ENCODE measurements around the gene PEG3.

PEG3 gene

GRCh38 chr19:56808717-56809392 is 31.7 kb downstream of the PEG3 start:
- DNase-seq (ENCODE audit: low read depth, low spot score): no peak

GRCh38 chr19:56806639-56807038 is 33.9 kb downstream of the PEG3 start:
- DNase-seq (ENCODE audit: low read depth, low spot score): no peak

Measured in astrocyte of the hippocampus (primary cell).